K562 (cell line): ENCODE measurements around the gene NPIPB6.

Experiments used
- AFF4 ChIP-seq: sonication (generic); formaldehyde crosslinking; IDR thresholded peaks from 2 replicates; pipeline ENCODE4 v1.8.0; 2023; ENCODE audit warnings: mild to moderate bottlenecking, missing genetic modification reagents
- E2F5 ChIP-seq: sonication (generic); formaldehyde crosslinking; IDR thresholded peaks from 2 replicates; pipeline ENCODE4 v1.8.0; 2022; ENCODE audit warnings: mild to moderate bottlenecking, missing genetic modification reagents
- MEIS2 ChIP-seq: fragments of 450-650 bp; IDR thresholded peaks from 2 replicates; pipeline ENCODE4 v1.6.1; 2014; ENCODE audit warnings: mild to moderate bottlenecking; ENCODE audit not compliant: partially characterized antibody
- NFRKB ChIP-seq: fragments of 450-650 bp; IDR thresholded peaks from 2 replicates; pipeline ENCODE4 v1.6.1; 2016; ENCODE audit warnings: low read depth
- NFYB ChIP-seq: IDR thresholded peaks from 2 replicates; pipeline ENCODE4 v1.6.1; 2011; ENCODE audit warnings: mild to moderate bottlenecking, moderate library complexity; ENCODE audit not compliant: insufficient read length; ENCODE audit errors: extremely low read depth
- SP1 ChIP-seq: sonication (generic); formaldehyde crosslinking; IDR thresholded peaks from 2 replicates; pipeline ENCODE4 v1.8.1; 2022; ENCODE audit warnings: mild to moderate bottlenecking, missing genetic modification reagents
- STAG1 ChIP-seq: sonication (generic); formaldehyde crosslinking; IDR thresholded peaks from 2 replicates; pipeline ENCODE4 v1.5.0; 2020; ENCODE audit warnings: missing genetic modification reagents, borderline replicate concordance
- ZNF124 ChIP-seq: sonication (generic); formaldehyde crosslinking; IDR thresholded peaks from 2 replicates; pipeline ENCODE4 v1.8.1; 2022; ENCODE audit warnings: missing genetic modification reagents
- ZNF41 ChIP-seq: fragments of 250-450 bp; sonication (Bioruptor Pico); conservative IDR thresholded peaks from 2 replicates; pipeline ENCODE4 v1.4.0; 2020; ENCODE audit warnings: mild to moderate bottlenecking
- ZNF639 ChIP-seq, 2 experiments: fragments of 200-800 bp in 1 of 2; sonication (Bioruptor generic) in 1 of 2; sonication (generic) in 1 of 2; formaldehyde crosslinking in 1 of 2; IDR thresholded peaks in 1 of 2; conservative IDR thresholded peaks in 1 of 2; 2 replicates each; pipeline versions ENCODE4 v1.5.0 to v1.6.1; 2016 to 2020; ENCODE audit warnings: missing compliant biosample characterization in 1 of 2, missing genetic modification characterization in 1 of 2, missing genetic modification reagents in 1 of 2
- ZNF707 ChIP-seq: fragments of 250-450 bp; sonication (Bioruptor Pico); conservative IDR thresholded peaks from 2 replicates; pipeline ENCODE4 v1.8.0; 2022; ENCODE audit warnings: inconsistent platforms, mild to moderate bottlenecking, moderate library complexity
- ZNF766 ChIP-seq: fragments of 200-800 bp; sonication (Bioruptor generic); conservative IDR thresholded peaks from 2 replicates; pipeline ENCODE4 v1.6.1; 2016; ENCODE audit warnings: missing genetic modification characterization, missing compliant biosample characterization

- no peak for TF ChIP-seq MEIS2
- TF ChIP-seq AFF4 (CRISPR knock-in tag): no peak
- TF ChIP-seq ZNF124 (CRISPR knock-in tag): no peak
- no peak for TF ChIP-seq STAG1 (CRISPR knock-in tag)
- TF ChIP-seq NFRKB: no peak
- no peak for TF ChIP-seq ZNF639 (CRISPR knock-in tag; conservative IDR thresholded peaks at IDR 0.05 in 1 of 2, IDR thresholded peaks at IDR 0.05 in 1 of 2)
- no peak for TF ChIP-seq NFYB
- TF ChIP-seq E2F5 (CRISPR knock-in tag): no peak
- no peak for TF ChIP-seq SP1 (CRISPR knock-in tag)
- no peak for TF ChIP-seq ZNF707 (CRISPR knock-in tag)
- TF ChIP-seq ZNF766 (CRISPR knock-in tag): no peak
- TF ChIP-seq ZNF41 (CRISPR knock-in tag): no peak
These were observed 49.7 kb downstream of the NPIPB6 start for GRCh38 chr16:28313587-28313986.
